ENCODE data around the gene NUAK2.

Gene NUAK2

GRCh38 chr1:205270764-205271163, 50.8 kb downstream of the NUAK2 start:
- peak; percentile 53 for DNase-seq

- DNase-seq: no peak
These were observed 51.3 kb downstream of the NUAK2 start for GRCh38 chr1:205270271-205270670.

DNA sequence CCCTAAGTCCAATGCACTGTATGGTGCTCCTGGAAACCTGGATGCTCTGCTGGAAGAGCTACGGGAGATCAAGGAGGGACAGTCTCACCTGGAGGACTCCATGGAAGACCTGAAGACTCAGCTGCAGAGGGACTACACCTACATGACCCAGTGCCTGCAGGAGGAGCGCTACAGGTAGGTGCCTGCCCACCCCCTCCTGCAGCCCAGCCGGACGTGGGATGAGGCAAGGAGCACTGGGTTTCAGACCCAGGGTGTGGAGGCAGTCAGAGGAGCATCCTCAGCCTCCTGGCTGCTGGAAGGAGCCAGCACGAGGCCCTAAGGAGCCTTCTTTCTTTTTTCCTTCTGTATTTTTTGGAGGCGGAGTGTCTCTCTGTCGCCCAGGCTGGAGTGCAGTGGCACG, 51.8 kb downstream of the NUAK2 start:
- DNase-seq: no peak

DNA sequence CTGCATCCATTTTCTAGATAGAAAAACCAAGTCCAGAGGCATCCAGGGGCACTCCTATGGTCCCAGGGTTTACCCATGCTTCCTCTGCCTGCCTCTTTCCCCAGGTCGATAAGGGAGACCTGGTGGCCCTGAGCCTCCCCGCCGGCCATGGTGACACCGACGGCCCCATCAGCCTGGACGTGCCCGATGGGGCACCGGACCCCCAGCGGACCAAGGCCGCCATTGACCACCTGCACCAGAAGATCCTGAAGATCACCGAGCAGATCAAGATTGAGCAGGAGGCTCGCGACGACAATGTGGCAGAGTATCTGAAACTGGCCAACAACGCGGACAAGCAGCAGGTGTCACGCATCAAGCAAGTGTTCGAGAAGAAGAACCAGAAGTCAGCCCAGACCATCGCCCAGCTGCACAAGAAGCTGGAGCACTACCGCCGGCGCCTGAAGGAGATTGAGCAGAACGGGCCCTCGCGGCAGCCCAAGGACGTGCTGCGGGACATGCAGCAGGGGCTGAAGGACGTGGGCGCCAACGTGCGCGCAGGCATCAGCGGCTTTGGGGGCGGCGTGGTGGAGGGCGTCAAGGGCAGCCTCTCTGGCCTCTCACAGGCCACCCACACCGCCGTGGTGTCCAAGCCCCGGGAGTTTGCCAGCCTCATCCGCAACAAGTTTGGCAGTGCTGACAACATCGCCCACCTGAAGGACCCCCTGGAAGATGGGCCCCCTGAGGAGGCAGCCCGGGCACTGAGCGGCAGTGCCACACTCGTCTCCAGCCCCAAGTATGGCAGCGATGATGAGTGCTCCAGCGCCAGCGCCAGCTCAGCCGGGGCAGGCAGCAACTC, 52.5 kb downstream of the NUAK2 start:
- no peak for DNase-seq

DNA sequence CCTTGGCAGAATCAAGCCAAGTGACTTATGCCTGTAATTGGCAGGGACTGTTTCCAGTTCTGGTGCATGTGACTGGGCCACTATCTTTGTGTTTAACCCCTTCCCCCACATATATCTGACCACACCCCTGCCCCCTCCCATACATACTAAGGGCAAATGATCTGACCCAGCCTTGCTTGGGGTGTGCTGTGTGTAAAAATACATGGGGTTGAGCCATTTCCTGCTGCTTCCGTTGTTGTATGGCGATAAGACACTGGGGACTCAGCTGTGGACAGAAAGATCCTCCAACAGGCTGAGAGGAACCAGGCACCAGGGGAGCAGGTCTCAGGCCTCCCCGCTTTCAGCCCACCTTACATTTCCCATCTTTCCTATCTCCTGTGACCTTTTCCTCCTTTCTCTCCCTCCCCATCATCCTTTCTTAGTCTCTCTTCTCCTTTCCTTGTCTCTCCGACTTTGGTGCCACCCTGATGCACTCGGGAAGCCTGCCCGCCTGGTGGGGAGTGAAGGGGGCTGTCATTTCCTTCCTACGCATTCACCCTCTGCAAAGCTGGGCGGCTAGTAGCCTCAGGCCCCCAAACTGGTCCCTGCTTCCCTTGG, 54.1 kb downstream of the NUAK2 start:
- DNase-seq: no peak

- DNase-seq: no peak
These were observed 54.8 kb downstream of the NUAK2 start for GRCh38 chr1:205266611-205267305.

DNA sequence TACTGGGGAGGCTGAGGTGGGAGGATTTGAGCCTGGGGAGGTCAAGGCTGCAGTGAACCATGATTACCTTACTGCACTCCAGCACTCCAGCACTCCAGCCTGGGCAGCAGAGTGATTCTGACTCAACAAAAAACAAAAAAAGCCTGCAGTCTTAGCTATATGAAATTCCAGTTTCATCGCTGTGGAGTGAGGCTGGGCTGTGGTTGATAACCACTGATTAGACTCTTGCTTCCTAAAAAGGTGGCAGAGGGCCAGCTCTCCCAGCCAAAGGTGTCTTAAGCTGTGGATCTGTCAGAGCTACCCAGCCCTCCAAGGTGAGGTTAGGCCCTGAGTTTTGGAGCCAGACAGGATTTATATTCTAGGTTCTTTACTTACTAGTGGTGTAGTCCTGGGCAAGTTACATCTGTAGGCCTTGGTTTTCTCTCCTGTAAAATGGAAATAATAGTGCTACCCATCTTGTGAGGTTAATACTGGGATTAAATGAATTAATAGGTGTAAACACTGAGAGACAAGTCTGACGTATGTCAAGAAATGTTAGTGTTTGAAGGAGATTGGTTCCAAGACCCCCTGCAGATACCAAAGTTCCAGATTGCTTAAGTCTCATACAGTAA, 57.9 kb downstream of the NUAK2 start:
- peak; percentile 43 for DNase-seq

- no peak for DNase-seq
These were observed 58.8 kb downstream of the NUAK2 start for GRCh38 chr1:205262731-205263171.

DNA sequence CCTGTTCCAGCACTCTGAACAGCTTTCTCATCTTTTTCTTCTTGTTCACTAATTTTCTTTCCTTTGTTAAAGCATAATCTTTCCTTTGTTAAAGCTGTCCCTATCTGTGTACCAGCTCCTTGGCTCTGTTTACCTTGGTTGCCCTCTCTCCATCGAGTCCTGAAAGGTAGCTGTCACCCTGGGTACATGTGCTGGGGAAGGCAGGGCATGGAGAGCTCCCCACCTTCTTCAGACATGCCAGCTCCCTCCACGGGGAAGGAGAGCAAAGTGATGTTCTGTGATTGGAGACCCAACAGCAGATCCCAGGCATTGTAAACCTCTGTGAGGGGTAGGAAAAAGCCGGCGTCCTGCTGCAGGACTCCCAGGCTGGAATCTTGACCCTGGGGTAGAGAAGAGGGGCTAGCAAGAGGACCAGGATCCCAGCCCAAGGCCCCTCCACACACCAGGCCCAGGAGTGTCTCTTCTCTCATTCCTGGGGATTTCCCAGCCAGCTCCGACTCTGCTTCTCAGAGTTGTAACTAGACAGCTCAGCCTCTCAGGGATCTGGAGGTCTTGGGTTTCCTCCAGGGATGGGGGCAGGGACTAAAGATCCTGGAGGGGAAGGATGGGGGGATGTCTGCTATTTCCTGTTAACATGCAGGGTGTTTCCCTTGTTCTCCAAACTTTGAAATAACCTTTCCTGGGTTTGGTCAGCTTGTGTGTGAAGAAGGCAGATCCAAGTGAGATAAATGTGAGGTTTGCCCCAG, 59.4 kb downstream of the NUAK2 start:
- peak; percentile 76 for DNase-seq

DNA sequence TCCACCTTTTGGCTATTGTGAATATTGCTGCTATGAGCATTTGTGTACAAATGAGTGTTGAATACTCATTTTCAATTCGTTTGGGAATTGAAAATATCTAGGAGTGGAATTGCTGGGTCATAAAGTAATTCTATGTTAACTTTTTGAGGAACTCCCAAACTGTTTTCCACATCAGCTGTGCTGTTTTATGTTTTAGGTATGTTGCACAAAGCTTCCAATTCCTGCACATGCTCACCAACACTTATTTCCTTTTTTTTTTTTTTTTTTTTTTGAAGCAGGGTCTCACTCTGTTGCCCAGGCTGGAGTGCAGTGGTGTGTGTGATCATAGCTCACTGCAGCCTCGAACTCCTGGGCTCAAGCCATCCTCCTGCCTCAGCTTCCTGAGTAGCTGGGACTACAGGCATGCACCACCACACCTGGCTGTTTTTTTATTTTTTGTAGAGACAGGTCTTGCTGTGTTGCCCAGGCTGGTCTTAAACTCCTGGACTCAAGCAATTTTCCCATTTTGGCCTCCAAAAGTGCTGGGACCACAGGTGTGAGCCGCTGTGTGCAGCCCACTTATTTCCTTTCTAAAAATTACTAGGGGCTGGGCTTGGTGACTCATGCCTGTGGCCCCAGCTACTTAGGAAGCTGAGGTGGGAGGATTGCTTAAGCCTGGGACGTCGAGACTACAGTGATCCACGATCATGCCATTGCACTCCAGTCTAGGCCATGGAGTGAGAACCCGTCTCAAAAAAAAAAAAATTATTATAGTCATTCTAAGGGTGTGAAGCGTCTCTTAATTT, 60.4 kb downstream of the NUAK2 start:
- peak; percentile 73 for DNase-seq

DNA sequence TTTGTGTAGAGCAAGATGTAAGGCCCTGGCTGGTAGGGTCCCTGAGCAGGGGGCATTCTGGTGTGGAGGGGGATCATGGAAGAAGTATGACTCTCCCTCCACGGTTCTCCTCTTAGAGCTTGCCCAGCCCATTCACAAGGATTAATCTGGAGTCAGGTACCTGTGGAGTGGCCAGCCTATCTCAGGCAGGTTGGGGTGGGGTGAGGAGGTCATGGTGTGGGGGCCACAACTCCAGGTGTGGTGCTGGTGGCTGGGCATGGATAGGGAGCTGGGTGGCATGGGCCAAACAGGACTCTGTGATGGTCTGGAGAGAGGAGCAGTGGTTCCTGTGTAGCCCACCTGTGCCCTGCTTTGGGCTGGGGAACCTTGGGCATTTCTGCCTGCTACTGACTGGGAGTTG, 61.5 kb downstream of the NUAK2 start:
- no peak for DNase-seq

- DNase-seq: peak; percentile 9
These were observed 62.2 kb downstream of the NUAK2 start for GRCh38 chr1:205259324-205259832.

GRCh38 chr1:205258719-205259118, 62.8 kb downstream of the NUAK2 start:
- peak; percentile 81 for DNase-seq

DNA sequence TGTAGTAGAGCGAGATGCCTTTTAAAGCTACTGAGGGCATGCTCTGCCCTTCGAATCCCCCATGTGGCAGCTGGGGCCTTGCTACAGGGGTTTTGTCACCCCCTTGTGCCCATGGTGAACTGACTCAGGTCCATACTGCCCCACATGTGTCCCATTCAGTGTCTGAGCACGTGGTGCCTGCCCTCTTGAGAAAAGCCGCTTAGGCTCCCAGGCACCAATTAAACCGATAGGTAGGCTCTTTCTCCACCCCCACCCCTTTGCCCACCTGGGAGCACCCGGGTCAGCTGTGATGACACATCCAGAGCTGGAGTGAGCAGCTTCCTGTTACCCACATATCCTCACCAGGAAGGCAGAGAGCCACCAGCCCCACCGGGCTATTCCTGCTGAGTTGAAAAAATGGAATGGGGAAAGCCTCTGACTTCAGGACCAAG, 63.3 kb downstream of the NUAK2 start:
- peak; percentile 51 for DNase-seq

- DNase-seq: no peak
These were observed 63.8 kb downstream of the NUAK2 start for GRCh38 chr1:205257735-205258134.

GRCh38 chr1:205256951-205257625, 64.5 kb downstream of the NUAK2 start:
- DNase-seq: no peak

DNA sequence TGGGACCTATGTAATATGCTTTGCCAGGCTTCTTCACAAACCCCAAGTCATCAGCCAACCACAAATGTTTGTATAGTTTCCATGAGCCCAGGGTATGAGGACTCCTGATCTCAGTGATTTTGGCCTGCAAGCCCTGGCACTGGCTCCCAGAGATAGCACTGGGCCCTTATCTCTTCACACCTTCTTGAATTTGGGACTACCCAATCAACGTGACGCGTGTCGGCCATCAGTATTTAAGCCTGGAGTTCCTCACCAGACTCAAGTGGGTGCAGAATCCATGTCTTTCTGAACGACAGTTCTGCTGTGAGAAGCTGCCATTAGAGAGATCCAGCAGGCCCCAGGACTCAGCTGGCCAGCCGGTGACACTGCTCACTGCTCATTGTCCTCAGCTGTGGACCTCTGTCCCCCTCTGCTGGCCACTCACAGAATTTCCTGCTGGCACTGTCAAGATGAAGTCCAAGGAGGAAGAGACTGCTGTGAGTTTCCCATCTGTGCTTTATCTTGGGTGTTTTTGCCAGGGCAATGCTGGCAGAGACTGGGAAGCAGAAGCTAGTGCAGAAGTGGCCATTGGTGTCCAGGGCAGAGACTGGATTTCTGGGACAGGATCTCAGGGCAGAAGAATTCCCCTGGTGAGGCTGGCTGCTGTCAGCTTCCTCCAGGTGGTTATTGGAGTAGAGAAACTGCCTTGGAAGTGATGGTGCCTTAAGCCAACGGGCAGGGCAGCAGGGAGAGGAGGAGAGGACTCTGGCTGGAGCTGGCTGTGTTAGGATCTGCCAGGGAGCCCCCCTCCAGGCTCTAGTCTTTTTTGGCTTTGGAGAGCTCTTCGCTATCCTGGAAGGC, 65.4 kb downstream of the NUAK2 start:
- DNase-seq: peak; percentile 84
